ENCODE measurements around the gene PRCP.

The PRCP gene

GRCh38 chr11:82892611-82893169 is 7.5 kb downstream of the PRCP start:
- H3K27me3 ChIP-seq (ENCODE audit: insufficient read depth, low read length, poor library complexity): no peaks in the 10 kb centered on the region
- H4K8ac ChIP-seq (ENCODE audit: low read depth, low read length): no peak overlapping the region
- peaks cover 4% of the 10 kb centered on the region for H3K79me1 ChIP-seq (ENCODE audit: low read length)
- H3K4ac ChIP-seq (ENCODE audit: low read depth, low read length): no peak overlapping the region
- no peak overlapping the region for H2AK5ac ChIP-seq (ENCODE audit: low read length)
- H3K9ac ChIP-seq (ENCODE audit: low read length): no peak overlapping the region
- H3K4me1 ChIP-seq (ENCODE audit: control insufficient read depth, low read depth, low read length): peaks cover 6% of the 10 kb centered on the region
- H4K5ac ChIP-seq (ENCODE audit: low read length): no peak overlapping the region
- H3K4me3 ChIP-seq (ENCODE audit: low read length): no peak overlapping the region
- peaks cover 1% of the 10 kb centered on the region for H3K79me2 ChIP-seq (ENCODE audit: control insufficient read depth, insufficient read depth, low read length)
- H3K36me3 ChIP-seq (ENCODE audit: control insufficient read depth, insufficient read depth, low read length): no peaks in the 10 kb centered on the region
- no CpG with 5 or more reads among the region's 2 CpGs for WGBS (ENCODE audit: extremely low coverage, insufficient coverage, low lambda C conversion rate)
- H2BK120ac ChIP-seq (ENCODE audit: low read depth, low read length): no peak overlapping the region
- H2BK15ac ChIP-seq (replicated peaks; ENCODE audit: low read depth): no peak overlapping the region
- no peak for DNase-seq
- no peak overlapping the region for H3K56ac ChIP-seq (ENCODE audit: low read length)
- no peak overlapping the region for H3K18ac ChIP-seq (ENCODE audit: low read length)
- H2BK5ac ChIP-seq (ENCODE audit: low read length): no peak overlapping the region
- H3K4me2 ChIP-seq (ENCODE audit: low read length): no peak overlapping the region
- H3K27ac ChIP-seq (ENCODE audit: low read depth, low read length): no peak overlapping the region
- no peak overlapping the region for H3K23ac ChIP-seq (ENCODE audit: low read length)

- Histone ChIP-seq H4K8ac (ENCODE audit: low read depth, low read length) (no peak overlapping the region), H4K5ac (ENCODE audit: low read length) (no peak overlapping the region), H3K23ac (ENCODE audit: low read length) (no peak overlapping the region), H2AK5ac (ENCODE audit: low read length) (no peak overlapping the region), H3K4me2 (ENCODE audit: low read length) (no peak overlapping the region), H2BK15ac (replicated peaks; ENCODE audit: low read depth) (no peak overlapping the region), H3K56ac (ENCODE audit: low read length) (no peak overlapping the region), H3K27ac (ENCODE audit: low read depth, low read length) (no peak overlapping the region), H3K79me2 (ENCODE audit: control insufficient read depth, insufficient read depth, low read length) (peaks cover under 1% of the 10 kb centered on the region), H2BK120ac (ENCODE audit: low read depth, low read length) (no peak overlapping the region), H3K4me3 (ENCODE audit: low read length) (no peak overlapping the region), H3K18ac (ENCODE audit: low read length) (no peak overlapping the region), H3K4me1 (ENCODE audit: control insufficient read depth, low read depth, low read length) (peaks cover 6% of the 10 kb centered on the region), H3K79me1 (ENCODE audit: low read length) (peaks cover 2% of the 10 kb centered on the region), H3K36me3 (ENCODE audit: control insufficient read depth, insufficient read depth, low read length) (no peaks in the 10 kb centered on the region), H2BK5ac (ENCODE audit: low read length) (no peak overlapping the region), H3K4ac (ENCODE audit: low read depth, low read length) (no peak overlapping the region), H3K27me3 (ENCODE audit: insufficient read depth, low read length, poor library complexity) (no peaks in the 10 kb centered on the region), H3K9ac (ENCODE audit: low read length) (no peak overlapping the region)
- no peak for DNase-seq
These were observed 9.3 kb downstream of the PRCP start for GRCh38 chr11:82890936-82891335.

- H3K18ac ChIP-seq (ENCODE audit: low read length): no peak overlapping the region
- H3K27ac ChIP-seq (ENCODE audit: low read depth, low read length): no peak overlapping the region
- WGBS (ENCODE audit: extremely low coverage, insufficient coverage, low lambda C conversion rate): no CpG with 5 or more reads among the region's 1 CpG
These were observed 10.3 kb downstream of the PRCP start for GRCh38 chr11:82890002-82890341.

GRCh38 chr11:82889133-82890001 is 10.9 kb downstream of the PRCP start:
- peaks cover 2% of the 10 kb centered on the region for H3K79me1 ChIP-seq (ENCODE audit: low read length)
- H3K4me2 ChIP-seq (ENCODE audit: low read length): no peak overlapping the region
- no peaks in the 10 kb centered on the region for H3K79me2 ChIP-seq (ENCODE audit: control insufficient read depth, insufficient read depth, low read length)
- WGBS (ENCODE audit: extremely low coverage, insufficient coverage, low lambda C conversion rate): no CpG with 5 or more reads among the region's 6 CpGs
- no peaks in the 10 kb centered on the region for H3K27me3 ChIP-seq (ENCODE audit: insufficient read depth, low read length, poor library complexity)
- no peak overlapping the region for H3K4ac ChIP-seq (ENCODE audit: low read depth, low read length)
- H2AK5ac ChIP-seq (ENCODE audit: low read length): no peak overlapping the region
- H3K4me3 ChIP-seq (ENCODE audit: low read length): no peak overlapping the region
- H4K8ac ChIP-seq (ENCODE audit: low read depth, low read length): no peak overlapping the region
- no peak overlapping the region for H3K56ac ChIP-seq (ENCODE audit: low read length)
- H3K4me1 ChIP-seq (ENCODE audit: control insufficient read depth, low read depth, low read length): peaks cover 6% of the 10 kb centered on the region
- H3K23ac ChIP-seq (ENCODE audit: low read length): no peak overlapping the region
- no peak overlapping the region for H2BK120ac ChIP-seq (ENCODE audit: low read depth, low read length)
- H2BK5ac ChIP-seq (ENCODE audit: low read length): no peak overlapping the region
- no peaks in the 10 kb centered on the region for H3K36me3 ChIP-seq (ENCODE audit: control insufficient read depth, insufficient read depth, low read length)
- H3K27ac ChIP-seq (ENCODE audit: low read depth, low read length): no peak overlapping the region
- no peak overlapping the region for H4K5ac ChIP-seq (ENCODE audit: low read length)
- H3K18ac ChIP-seq (ENCODE audit: low read length): no peak overlapping the region
- H2BK15ac ChIP-seq (replicated peaks; ENCODE audit: low read depth): no peak overlapping the region
- H3K9ac ChIP-seq (ENCODE audit: low read length): no peak overlapping the region
- peak; percentile 78 for DNase-seq

More at GRCh38 chr11:82890002-82890341, 10.3 kb downstream of the PRCP start:
- no peak overlapping the region for H4K5ac ChIP-seq (ENCODE audit: low read length)
- peaks cover 2% of the 10 kb centered on the region for H3K79me1 ChIP-seq (ENCODE audit: low read length)
- H3K4me2 ChIP-seq (ENCODE audit: low read length): no peak overlapping the region
- H3K4ac ChIP-seq (ENCODE audit: low read depth, low read length): no peak overlapping the region
- no peaks in the 10 kb centered on the region for H3K36me3 ChIP-seq (ENCODE audit: control insufficient read depth, insufficient read depth, low read length)
- peak overlapping the region; percentile 17 for H2BK5ac ChIP-seq (ENCODE audit: low read length)
- no peak overlapping the region for H4K8ac ChIP-seq (ENCODE audit: low read depth, low read length)
- H3K79me2 ChIP-seq (ENCODE audit: control insufficient read depth, insufficient read depth, low read length): no peaks in the 10 kb centered on the region
- H2BK15ac ChIP-seq (replicated peaks; ENCODE audit: low read depth): no peak overlapping the region
- H3K27me3 ChIP-seq (ENCODE audit: insufficient read depth, low read length, poor library complexity): no peaks in the 10 kb centered on the region
- peak; percentile 70 for DNase-seq
- H2BK120ac ChIP-seq (ENCODE audit: low read depth, low read length): no peak overlapping the region
- peak overlapping the region; percentile 65 for H3K56ac ChIP-seq (ENCODE audit: low read length)
- peak overlapping the region; percentile 2 for H3K9ac ChIP-seq (ENCODE audit: low read length)
- H3K4me3 ChIP-seq (ENCODE audit: low read length): no peak overlapping the region
- peak overlapping the region; percentile 7 for H3K23ac ChIP-seq (ENCODE audit: low read length)
- H3K4me1 ChIP-seq (ENCODE audit: control insufficient read depth, low read depth, low read length): peaks cover 6% of the 10 kb centered on the region
- peak overlapping the region; percentile 57 for H2AK5ac ChIP-seq (ENCODE audit: low read length)

GRCh38 chr11:82883853-82884252 is 16.4 kb downstream of the PRCP start:
- Histone ChIP-seq H2BK120ac (ENCODE audit: low read depth, low read length) (no peak overlapping the region), H3K4ac (ENCODE audit: low read depth, low read length) (no peak overlapping the region), H3K36me3 (ENCODE audit: control insufficient read depth, insufficient read depth, low read length) (no peaks in the 10 kb centered on the region), H4K8ac (ENCODE audit: low read depth, low read length) (no peak overlapping the region), H3K9ac (ENCODE audit: low read length) (no peak overlapping the region), H3K4me3 (ENCODE audit: low read length) (no peak overlapping the region), H3K79me2 (ENCODE audit: control insufficient read depth, insufficient read depth, low read length) (no peaks in the 10 kb centered on the region), H4K5ac (ENCODE audit: low read length) (no peak overlapping the region), H3K4me1 (ENCODE audit: control insufficient read depth, low read depth, low read length) (no peaks in the 10 kb centered on the region), H3K79me1 (ENCODE audit: low read length) (peaks cover 3% of the 10 kb centered on the region), H3K27me3 (ENCODE audit: insufficient read depth, low read length, poor library complexity) (no peaks in the 10 kb centered on the region), H3K56ac (ENCODE audit: low read length) (no peak overlapping the region), H3K18ac (ENCODE audit: low read length) (no peak overlapping the region), H2BK15ac (replicated peaks; ENCODE audit: low read depth) (no peak overlapping the region), H2AK5ac (ENCODE audit: low read length) (no peak overlapping the region), H2BK5ac (ENCODE audit: low read length) (no peak overlapping the region), H3K27ac (ENCODE audit: low read depth, low read length) (no peak overlapping the region), H3K23ac (ENCODE audit: low read length) (no peak overlapping the region), H3K4me2 (ENCODE audit: low read length) (no peak overlapping the region)
- no CpG with 5 or more reads among the region's 3 CpGs for WGBS (ENCODE audit: extremely low coverage, insufficient coverage, low lambda C conversion rate)
- no peak for DNase-seq
